NCI-H226 (cell line): ENCODE data around the gene AGAP5.
A peak's percentile ranks its signal among the peaks of the same experiment; 100 is the strongest.
"Not testable (repeated sequence)": the region's sequence is repeated elsewhere in the genome, so short reads cannot be mapped to it uniquely, and the experiment has no call there.

Experiments
- DNase-seq: peaks from one replicate; pipeline ENCODE4 v3.0.0-alpha.2; 2015

AGAP5 gene

DNA sequence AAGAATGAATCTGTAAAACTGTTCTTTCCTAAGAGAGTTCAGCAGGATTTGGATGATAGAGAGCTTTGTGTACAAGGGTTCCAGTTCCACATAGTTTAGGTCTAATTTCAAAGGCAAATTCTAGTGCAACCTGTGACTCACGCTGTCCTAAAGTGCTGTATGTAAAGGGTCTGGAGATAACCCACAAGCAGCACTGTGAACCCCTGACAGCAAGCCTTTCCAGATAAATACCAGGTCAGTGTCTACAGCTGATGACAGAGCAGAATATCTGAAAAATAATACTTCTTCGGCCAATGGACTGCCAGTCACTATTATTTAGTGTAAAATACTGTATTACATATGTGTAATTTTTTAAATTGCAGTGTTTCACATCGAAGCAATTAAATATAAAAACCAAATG, 16.0 kb upstream of the AGAP5 start:
- DNase-seq = not testable (repeated sequence)

DNA sequence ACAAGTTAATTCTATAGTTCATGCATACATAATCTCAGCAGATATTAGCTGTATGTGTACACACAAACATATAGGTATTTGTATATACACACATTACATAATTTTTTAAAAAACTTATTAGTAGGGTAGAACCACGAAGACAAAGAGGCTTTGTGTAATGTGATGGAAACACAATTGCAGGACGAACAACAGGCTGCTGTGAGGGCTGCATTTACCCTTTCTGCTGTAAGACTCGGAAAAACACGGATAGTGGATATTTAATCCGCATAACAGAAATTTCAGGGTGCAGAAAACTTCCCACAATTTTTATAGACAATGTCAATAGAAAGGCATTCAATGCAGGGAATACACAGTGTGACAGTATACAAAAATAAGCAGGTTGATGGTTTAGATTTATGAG, 13.8 kb upstream of the AGAP5 start:
- not testable (repeated sequence) for DNase-seq

DNA sequence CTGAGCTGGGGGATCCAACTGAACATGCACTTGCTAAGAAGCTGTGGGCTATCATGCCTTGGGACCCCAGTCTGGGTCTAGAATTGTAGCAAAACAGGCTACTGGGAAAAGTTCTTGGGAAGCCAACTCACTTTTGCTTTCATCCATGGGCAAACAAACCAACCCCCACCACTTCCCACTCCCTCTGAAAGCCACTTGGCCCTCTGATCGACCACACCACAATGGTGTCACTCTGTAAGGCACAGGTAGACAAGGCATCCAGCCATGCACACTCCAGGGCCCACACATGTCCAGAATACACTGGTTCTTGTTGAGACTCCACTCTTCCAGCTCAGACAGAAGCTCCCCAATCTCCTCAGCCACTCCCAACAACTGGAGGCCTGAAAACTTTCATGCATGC, 10.2 kb upstream of the AGAP5 start:
- DNase-seq = not testable (repeated sequence)

DNA sequence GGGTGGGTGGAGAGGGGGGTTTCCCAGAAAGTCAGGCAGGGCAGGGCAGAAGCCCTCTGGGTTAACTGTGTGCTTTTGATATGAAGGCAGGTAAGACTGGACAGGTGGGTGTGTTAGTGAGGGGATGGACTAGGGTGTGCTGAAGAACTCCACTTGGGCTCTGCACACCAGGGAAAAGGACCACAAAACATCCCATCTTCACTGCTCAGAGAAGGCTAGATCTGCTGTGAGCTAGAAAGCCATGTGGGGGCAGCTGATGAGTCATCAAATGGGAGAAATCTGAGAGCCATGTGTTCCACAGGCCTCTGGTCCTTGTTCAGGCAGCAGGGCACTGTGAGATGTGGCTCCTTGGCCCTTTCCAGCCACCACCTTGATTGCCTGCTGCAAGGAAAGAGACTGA, 9.7 kb upstream of the AGAP5 start:
- DNase-seq = not testable (repeated sequence)

DNA sequence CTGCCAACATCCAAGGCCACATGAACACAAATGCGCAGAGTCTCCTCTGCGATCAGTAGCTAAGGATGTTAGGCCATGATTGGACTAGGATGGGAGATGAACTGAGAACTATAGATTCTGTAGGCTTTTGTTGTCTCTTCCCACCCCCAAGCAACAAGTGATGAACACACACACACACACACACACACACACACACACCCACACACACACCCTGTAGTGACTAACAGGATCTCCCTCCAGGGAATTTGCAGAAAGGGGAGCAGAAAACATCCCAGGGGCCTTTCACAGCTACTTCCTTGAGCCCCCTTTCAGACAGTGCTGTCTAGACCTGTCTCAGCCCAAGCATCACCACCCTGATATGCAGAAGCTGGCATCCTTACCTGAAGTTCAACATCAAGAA, 8.6 kb upstream of the AGAP5 start:
- DNase-seq = not testable (repeated sequence)

DNA sequence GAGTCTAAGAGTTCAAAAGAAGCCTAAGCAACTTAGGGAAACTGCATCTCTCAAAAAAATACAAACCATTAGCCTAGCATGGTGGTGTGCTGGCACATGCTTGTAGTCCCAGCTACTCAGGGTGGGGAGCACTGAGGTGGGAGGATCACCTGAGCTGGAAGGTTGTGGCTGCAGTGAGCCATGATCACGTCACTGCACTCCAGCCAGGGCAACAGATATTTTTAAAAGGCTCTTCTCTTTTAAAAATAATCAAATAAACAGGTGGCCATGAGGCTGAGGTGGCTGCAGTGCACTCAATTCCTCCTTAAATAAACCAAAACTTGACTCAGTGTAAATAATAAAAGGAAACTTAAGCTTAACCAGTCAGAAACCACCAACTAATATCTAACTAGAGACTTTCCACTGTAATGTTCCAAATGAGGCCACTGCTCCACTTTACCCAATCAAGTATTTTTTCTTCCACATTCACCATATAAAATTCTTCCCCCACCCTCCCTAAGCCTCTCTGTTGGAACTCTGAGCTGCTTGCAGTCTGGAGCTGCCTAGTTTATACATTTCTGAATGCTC, 7.7 kb upstream of the AGAP5 start:
- not testable (repeated sequence) for DNase-seq

DNA sequence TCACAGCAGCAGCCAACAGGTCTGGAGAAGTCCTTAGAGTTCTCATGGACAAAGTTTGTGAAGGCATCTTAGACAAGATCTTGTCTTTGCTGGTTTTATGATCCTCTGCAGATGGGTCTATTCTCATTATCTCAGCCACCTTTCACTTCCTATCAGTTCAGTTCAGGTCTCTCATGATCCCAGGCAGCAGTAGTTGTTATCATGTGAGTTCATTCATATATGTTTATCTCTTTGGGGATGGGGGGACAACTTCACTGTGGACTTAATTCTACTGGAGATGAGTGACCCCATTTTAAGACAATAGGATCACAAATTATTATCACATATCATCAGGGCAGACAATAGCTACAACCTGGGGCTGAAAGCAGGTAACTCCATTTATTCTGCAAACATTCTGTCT, 6.0 kb upstream of the AGAP5 start:
- DNase-seq = not testable (repeated sequence)

DNA sequence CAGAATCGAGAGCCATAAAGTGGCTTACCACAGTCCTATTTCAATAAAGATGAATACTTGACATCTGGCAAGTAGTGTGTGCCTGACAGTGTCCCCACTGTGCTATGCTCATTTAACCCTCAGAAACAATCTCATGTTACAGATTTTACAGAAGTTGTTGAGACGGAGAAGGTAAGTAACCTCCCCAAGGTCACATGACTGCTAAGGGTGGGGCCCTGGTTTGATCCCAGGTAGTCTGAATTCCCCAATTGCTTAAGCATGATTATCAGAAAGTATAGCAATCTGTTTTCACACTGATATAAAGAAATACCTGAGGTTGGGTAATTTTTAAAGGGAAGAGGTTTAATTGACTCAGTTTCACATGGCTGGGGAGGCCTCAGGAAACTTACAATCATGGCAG, 910 bp upstream of the AGAP5 start:
- not testable (repeated sequence) for DNase-seq

DNA sequence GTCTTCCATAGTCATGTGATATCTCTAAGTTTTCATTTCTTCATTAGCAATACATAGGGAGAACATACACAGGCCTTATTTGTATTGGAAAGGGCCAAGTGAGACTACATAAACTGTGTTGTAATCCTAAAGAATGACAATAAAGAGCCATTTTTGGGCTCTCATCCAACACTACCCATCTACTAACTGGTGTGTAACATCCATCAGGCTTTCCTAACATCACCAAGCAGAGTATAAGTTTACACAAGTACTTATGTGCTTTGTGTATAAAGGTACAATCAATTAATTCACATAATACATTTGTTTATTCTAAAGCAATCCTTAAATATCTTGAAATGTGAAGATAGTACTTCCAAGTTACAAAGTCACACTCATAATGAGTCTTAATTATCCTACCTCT, 2.6 kb downstream of the AGAP5 start:
- not testable (repeated sequence) for DNase-seq

DNA sequence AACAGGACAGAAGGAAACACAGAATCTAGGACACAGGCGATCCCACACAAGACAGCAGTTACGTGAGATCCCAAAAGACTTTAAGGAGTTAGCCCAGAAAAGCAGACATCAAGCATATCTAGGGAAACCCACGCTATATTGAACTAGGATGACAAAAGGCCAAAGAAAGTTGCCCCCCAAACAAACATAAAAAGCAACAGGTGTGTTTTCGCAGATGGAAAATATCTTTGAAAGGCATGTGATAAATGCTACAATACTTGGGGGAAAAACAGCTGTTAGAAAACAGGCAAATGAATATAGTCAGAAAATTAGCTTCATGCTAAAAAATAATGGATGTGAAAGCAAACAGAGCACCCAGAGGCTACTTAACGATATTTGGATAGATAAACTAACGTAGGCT, 7.2 kb downstream of the AGAP5 start:
- DNase-seq = not testable (repeated sequence)

DNA sequence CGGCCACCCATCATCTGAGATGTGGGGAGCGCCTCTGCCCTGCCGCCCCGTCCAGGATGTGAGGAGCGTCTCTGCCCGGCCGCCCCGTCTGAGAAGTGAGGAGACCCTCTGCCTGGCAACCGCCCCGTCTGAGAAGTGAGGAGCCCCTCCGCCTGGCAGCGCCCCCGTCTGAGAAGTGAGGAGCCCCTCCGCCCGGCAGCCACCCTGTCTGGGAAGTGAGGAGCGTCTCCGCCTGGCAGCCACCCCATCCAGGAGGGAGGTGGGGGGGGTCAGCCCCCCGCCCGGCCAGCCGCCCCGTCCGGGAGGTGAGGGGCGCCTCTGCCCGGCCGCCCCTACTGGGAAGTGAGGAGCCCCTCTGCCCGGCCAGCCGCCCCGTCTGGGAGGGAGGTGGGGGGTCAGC, 8.3 kb downstream of the AGAP5 start:
- DNase-seq = not testable (repeated sequence)

DNA sequence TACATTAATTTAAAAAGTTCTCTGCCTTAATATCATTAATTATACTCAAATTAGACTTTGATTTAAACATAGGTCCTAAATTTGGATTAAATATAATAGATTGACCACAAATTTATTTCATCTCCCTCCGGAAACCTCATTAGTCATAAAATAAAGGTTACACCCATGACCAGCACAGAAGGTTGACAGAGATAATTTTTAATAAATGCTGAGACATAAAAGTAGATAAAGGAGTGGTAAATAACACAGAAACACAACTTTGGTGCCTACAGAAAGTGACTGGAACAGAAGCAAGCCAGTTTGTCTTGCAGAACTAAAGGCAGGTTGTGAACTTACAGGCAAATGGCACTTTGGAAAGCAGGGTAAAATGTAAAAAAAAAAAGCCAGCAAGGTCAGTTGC, 10.3 kb downstream of the AGAP5 start:
- not testable (repeated sequence) for DNase-seq

DNA sequence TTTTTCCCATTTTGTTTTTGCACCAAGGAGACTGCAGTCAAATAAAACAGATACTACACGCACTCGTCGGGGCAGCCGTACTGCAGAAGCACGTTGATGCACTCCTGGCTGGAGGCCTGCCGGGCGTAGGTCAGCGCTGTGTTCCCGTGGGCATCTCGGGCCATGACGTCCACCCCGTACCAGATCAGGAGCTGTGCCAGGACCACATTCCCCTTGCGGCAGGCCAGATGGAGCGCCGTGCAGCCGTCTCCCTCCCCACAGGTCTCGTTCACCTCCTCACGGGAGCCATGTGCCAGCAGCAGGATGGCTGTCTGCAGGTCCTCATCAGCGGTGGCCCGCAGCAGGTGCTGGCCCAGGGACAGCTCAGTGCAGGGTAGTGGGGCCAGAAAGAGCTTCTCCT, 23.4 kb downstream of the AGAP5 start:
- DNase-seq = not testable (repeated sequence)

DNA sequence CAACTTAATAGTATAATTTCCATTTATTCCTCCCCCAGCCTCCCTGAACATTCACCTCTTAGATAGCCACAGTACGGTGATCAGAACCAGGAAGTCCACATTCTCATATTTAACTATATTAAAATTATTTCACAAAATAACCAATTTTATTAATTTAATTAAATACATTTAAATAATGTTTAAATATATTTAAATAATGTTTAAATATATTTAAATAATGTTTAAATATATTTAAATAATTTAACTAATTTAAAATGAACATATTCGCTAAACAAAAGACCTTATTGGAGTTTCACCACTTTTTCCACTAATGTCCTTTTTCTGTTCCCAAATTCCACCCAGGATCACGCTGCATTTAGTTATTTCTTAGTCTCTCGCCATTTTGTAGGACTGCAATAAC, 29.5 kb downstream of the AGAP5 start:
- DNase-seq = not testable (repeated sequence)

DNA sequence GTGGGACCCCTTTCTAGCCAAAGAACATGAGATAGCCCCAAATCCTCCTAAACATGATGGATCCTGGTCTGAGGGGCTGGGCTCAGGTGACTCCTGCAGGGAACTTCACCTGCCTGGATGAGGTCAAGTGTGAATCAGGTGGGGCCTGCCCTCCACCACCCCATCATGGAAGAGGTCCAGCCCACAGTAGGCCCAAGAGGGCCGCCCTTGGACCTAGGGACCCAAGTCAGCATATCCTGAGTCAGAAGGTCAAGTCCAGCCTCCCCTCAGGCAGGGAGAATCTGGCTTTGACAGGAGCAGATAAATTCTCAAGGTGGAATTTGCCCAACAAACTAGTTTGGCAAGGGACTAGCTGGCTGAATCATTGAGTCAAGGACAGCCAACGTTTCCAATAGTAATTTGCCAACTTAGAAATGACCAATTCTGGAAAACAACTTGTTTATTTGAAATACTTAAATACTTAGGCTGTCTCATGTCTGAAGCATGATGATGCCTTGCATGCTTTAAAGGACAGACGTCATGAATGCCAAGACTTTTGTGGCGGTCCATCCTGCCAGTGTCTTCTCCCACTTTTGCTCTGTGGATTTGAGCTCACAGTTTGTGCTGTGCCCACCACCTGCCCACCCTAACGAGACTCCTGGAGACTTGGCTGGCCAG, 31.6 kb downstream of the AGAP5 start:
- not testable (repeated sequence) for DNase-seq

DNA sequence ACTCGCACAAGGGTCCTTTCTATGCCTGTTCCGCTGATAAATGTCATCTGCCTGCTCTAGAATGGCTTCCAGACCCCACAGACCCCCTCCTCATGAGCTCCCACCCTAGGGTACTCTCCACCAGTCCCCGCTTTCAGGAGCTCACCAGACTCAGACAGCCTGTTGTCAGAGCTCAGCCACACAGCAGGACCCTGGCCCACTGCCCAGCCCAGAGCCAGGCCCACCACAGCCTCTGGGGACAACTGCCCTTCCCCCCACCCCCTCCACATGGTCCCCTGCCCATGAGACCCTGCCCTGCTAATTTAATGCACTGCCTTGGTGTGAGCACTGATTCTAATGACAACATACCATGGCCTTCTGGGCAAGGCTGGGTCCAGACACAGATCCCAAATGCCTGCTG, 32.3 kb downstream of the AGAP5 start:
- not testable (repeated sequence) for DNase-seq

DNA sequence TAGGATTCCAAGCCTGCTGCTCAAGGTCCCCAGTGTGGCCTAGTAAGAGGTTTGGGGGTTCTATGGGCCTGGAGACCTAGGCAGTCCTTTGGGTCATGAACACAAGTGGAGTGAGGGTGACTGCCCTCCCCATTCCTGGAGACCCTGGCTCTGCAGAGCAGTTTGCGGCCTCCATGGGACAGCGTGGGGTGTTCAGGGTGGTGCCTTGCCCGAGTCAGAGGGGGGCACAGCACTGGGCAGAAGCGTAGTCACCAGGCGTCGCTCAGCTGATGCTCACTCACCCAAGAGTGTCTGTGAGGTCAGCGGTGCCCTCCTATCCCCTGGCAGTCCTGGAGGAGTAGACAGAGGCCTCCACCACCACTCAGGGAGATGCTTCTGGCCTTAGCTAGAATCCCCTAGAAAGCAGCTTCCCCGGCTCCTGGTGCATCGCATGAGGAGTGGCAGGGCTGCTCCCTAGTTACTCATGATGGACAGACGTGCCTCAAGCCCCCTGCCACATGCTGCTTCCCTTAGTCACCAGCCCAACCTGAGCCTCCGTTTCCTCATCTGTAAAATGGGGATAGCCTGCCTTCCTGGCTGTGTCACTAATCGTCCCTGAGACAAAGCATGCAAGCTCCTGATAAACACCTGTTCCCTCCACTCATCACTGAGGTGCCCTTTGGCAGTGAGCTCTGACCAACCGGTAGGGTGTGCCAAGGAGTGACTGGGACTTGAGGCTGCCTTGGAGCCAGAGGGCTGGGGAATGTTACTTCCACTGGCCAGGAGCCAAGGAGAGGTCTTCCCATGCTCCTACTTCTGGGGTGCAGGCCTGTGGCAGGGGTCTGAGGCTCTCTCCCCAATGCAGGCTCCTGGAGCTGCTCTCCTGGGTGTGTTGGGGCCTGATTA, 33.5 kb downstream of the AGAP5 start:
- not testable (repeated sequence) for DNase-seq

DNA sequence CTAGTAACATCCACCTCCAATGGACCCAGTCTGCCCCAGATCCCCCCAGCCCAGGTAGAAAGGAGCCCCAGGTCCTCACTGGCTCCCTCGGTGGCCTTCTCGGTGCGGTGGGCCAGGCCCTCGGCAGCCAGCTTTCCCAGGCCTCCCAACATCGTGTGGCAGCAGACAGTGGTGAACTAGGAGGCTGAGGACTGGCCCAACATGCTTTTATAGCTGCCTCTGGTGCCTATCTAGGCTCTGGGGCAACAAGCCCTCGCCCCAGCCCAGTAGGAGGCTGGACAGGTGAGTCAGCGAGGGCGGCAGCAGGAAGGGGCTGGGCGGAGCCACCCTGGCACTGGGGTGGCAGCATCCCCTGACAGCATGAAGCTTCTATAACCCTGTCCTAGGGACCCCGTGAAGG, 34.3 kb downstream of the AGAP5 start:
- DNase-seq = not testable (repeated sequence)

DNA sequence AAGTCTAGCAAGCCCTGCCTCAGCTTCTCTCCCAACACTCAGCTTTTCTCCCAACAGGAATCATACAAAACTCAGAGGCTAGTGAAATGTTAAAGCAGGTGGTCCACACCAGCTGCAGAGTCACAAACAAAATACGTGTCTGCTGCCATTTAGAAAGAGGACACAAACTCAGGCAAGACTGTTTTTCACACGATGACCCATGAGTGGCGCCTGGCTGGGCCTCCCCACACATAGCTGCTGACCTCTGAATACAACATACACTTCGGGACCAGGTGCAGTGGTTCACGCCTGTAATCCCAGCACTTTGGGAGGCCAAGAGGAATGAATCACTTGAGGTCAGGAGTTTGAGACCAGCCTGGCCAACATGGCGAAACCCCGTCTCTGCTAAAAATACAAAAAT, 35.2 kb downstream of the AGAP5 start:
- DNase-seq = not testable (repeated sequence)

DNA sequence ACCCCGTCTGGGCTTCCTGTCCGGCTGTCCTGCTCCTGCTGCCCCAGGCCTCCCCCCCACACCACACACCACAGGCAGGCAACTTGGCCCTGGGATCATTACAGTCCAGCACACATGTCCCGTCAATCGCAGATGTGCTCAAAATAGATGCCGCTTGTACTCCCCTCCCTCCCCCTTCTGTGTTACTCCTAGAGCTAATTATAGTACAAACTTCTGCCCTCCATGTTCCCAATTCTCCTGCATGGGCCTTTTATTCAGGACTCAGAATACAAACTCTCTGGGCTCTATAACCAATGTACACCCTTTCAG, 42.0 kb downstream of the AGAP5 start, which contains the start of gene SYNPO2L:
Gene SYNPO2L (minus strand): TSS at position 40 of the 309 bp plus-strand sequence. CDS start 107 bp downstream, outside the sequence.
- DNase-seq = no peak

DNA sequence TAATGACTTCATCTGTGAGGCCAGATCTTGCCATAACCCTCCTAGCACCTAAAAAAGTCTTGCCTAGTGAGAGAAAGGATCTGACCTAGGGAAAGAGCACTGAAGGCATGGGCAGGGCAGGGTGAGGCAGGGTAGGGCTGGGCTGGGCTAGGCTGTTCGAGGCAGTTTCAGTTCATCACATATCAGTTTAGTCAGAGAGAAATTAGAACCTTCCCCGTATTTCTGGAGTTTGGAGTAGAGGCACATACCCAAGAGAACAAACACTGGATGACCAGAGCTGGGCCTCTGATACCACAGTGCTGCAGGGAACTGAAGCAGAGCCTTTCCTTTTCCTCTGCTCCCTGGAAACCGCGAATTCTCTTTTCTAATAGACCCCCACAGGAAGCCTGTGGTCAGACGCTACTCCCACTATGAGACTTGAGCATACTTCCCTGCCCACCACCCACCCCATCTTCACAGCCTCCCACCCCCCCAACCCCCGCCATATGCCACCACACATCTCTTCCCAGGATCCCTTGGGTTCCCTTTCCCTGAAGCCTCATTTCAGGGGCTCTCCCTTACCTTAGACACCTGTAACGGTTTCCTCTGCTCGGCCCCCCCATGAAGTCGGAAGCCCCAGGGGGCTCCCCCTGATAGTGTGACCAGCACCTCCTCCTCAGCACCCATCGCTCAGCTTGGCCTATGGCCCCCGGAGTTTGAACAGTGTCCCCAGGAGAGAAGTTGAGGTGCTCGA, 42.5 kb downstream of the AGAP5 start:
- no peak for DNase-seq

DNA sequence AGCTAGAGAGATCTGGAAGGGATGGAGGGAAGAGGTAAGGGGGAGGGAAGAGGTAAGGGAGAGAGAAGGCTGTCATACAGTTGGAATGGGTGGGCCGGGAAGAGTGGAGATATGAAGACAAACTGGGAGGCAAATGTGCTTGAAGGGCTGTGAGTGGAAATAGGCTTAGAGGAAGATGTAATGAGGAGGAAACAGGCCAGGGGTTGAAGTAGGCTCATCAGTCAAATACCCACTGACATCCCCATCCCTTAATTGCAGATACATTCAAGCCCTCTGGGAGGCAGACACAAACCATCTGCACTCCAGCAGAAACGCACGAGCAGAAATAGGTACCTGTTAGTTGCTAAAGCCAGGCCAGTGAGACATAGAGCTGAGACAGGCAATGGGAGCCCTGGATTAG, 44.2 kb downstream of the AGAP5 start:
- DNase-seq = peak; percentile 68

DNA sequence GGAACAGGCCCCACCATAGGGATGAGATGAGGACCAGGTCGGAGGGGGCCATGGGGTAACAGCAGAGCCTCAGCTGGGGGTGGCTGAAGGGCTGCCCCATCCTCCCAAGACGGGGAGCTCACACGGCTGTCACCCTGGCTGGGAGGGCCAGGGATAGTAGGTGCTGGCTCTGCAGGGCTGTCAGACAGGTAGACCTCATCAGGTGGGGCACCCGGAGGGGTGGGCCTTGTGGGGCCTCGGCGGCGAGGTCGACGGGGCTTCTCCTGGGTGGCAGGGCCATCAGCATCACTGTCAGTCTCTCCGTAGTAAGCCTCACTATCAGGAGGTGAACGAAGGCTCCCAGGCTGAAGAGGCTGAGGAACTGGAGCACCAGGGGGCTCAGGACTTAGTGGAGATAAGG, 44.7 kb downstream of the AGAP5 start:
- no peak for DNase-seq
